Large intestine (tissue), 3 donors: ENCODE measurements around the gene ST3GAL3. TPM values are rescaled to one million over a fixed set of nuclear protein-coding genes. Genes with fewer than 3 reads are reported as not detected.
"Not testable (repeated sequence)": the region's sequence is repeated elsewhere in the genome, so short reads cannot be mapped to it uniquely, and the experiment has no call there.

Experiments used
- DNase-seq, 2 donors: peaks; one replicate each; pipeline versions ENCODE4 v3.0.0 to v3.0.0-alpha.2; 2013
- H3K27ac ChIP-seq: one replicate; pipeline ENCODE4 v1.5.1; 2013; ENCODE audit warnings: low read length
- H3K27me3 ChIP-seq: 2 replicates; pipeline ENCODE4 v1.6.1; 2013; ENCODE audit warnings: low read length; ENCODE audit not compliant: control insufficient read depth, insufficient read depth
- H3K36me3 ChIP-seq: 2 replicates; pipeline ENCODE4 v1.6.1; 2013; ENCODE audit warnings: low read length; ENCODE audit not compliant: control insufficient read depth, insufficient read depth
- H3K4me1 ChIP-seq: one replicate; pipeline ENCODE4 v1.6.1; 2013; ENCODE audit warnings: low read length; ENCODE audit not compliant: control insufficient read depth, insufficient read depth
- H3K4me3 ChIP-seq: one replicate; pipeline ENCODE4 v1.5.1; 2013; ENCODE audit warnings: low read length
- H3K9me3 ChIP-seq: one replicate; pipeline ENCODE4 v1.6.1; 2013; ENCODE audit warnings: mild to moderate bottlenecking, low read depth, low read length, moderate library complexity; ENCODE audit not compliant: control insufficient read depth
- WGBS: methylation state at CpG from one replicate; pipeline ENCODE4 v1.1.5; 2013; ENCODE audit warnings: low lambda C conversion rate; ENCODE audit not compliant: insufficient coverage; 5-methylcytosine and 5-hydroxymethylcytosine counted together
- polyA plus RNA-seq: library from polyadenylated mRNA; unstranded; fragments of 120-200 nt; gene quantifications from one replicate; pipeline ENCODE4 v1.2.1, GENCODE V29; 2013

Gene ST3GAL3
- polyA plus RNA-seq, 1 donor = 7.7 TPM

- Histone ChIP-seq H3K9me3 (peaks cover 10% of the 10 kb centered on the region), H3K27me3 (no peaks in the 10 kb centered on the region), H3K4me1 (no peaks in the 10 kb centered on the region), H3K4me3 (no peak overlapping the region), H3K36me3 (peaks cover 4% of the 10 kb centered on the region), H3K27ac (no peak overlapping the region)
- WGBS = 100% methylated on average over 1 of the region's 1 CpG
- no peak for DNase-seq
Observed at GRCh38 chr1:43818691-43819090, 111.4 kb downstream of the ST3GAL3 start.

GRCh38 chr1:43819357-43819756 is 112.0 kb downstream of the ST3GAL3 start:
- H3K36me3 ChIP-seq = peaks cover 4% of the 10 kb centered on the region
- no peaks in the 10 kb centered on the region for H3K27me3 ChIP-seq
- H3K4me1 ChIP-seq = no peaks in the 10 kb centered on the region
- H3K27ac ChIP-seq = no peak overlapping the region
- DNase-seq = no peak
- H3K9me3 ChIP-seq = peaks cover 10% of the 10 kb centered on the region
- WGBS = no CpG with 5 or more reads among the region's 4 CpGs
- no peak overlapping the region for H3K4me3 ChIP-seq

- H3K4me1 ChIP-seq = no peaks in the 10 kb centered on the region
- 100% methylated on average over 1 of the region's 5 CpGs for WGBS
- no peaks in the 10 kb centered on the region for H3K36me3 ChIP-seq
- H3K4me3 ChIP-seq = no peak overlapping the region
- no peak for DNase-seq
- no peak overlapping the region for H3K27ac ChIP-seq
- H3K9me3 ChIP-seq = peaks cover 10% of the 10 kb centered on the region
- H3K27me3 ChIP-seq = no peaks in the 10 kb centered on the region
Observed at GRCh38 chr1:43821471-43821870, 114.1 kb downstream of the ST3GAL3 start.

- H3K27ac ChIP-seq = peak overlapping the region; percentile 39
- no CpG with 5 or more reads among the region's 3 CpGs for WGBS
- H3K4me3 ChIP-seq = no peak overlapping the region
- DNase-seq = peak; percentile 50 to 63
- H3K36me3 ChIP-seq = no peaks in the 10 kb centered on the region
- H3K4me1 ChIP-seq = no peaks in the 10 kb centered on the region
- no peaks in the 10 kb centered on the region for H3K27me3 ChIP-seq
- H3K9me3 ChIP-seq = peaks cover 10% of the 10 kb centered on the region
Observed at GRCh38 chr1:43822040-43822690, 114.8 kb downstream of the ST3GAL3 start.

- Histone ChIP-seq H3K4me3 (no peak overlapping the region), H3K27ac (no peak overlapping the region), H3K36me3 (no peaks in the 10 kb centered on the region), H3K27me3 (no peaks in the 10 kb centered on the region), H3K4me1 (no peaks in the 10 kb centered on the region), H3K9me3 (no peaks in the 10 kb centered on the region)
- DNase-seq = no peak
- no CpG with 5 or more reads among the region's 1 CpG for WGBS
Observed at GRCh38 chr1:43824795-43825194, 117.5 kb downstream of the ST3GAL3 start.

- Histone ChIP-seq H3K4me1 (no peaks in the 10 kb centered on the region), H3K36me3 (no peaks in the 10 kb centered on the region), H3K27me3 (no peaks in the 10 kb centered on the region), H3K27ac (no peak overlapping the region), H3K4me3 (no peak overlapping the region), H3K9me3 (no peaks in the 10 kb centered on the region)
- no CpG with 5 or more reads among the region's 1 CpG for WGBS
- no peak for DNase-seq
Observed at GRCh38 chr1:43828574-43828973, 121.2 kb downstream of the ST3GAL3 start.

GRCh38 chr1:43830802-43831201 is 123.5 kb downstream of the ST3GAL3 start:
- DNase-seq = no peak
- Histone ChIP-seq H3K36me3 (no peaks in the 10 kb centered on the region), H3K27me3 (no peaks in the 10 kb centered on the region), H3K4me3 (no peak overlapping the region), H3K27ac (no peak overlapping the region), H3K9me3 (no peaks in the 10 kb centered on the region), H3K4me1 (no peaks in the 10 kb centered on the region)

- DNase-seq = no peak
- peaks cover 8% of the 10 kb centered on the region for H3K4me1 ChIP-seq
- H3K4me3 ChIP-seq = no peak overlapping the region
- H3K27me3 ChIP-seq = no peaks in the 10 kb centered on the region
- no peaks in the 10 kb centered on the region for H3K36me3 ChIP-seq
- WGBS = no CpG with 5 or more reads among the region's 2 CpGs
- H3K9me3 ChIP-seq = no peaks in the 10 kb centered on the region
- H3K27ac ChIP-seq = no peak overlapping the region
Observed at GRCh38 chr1:43831851-43832250, 124.5 kb downstream of the ST3GAL3 start.

- 50% methylated on average over 1 of the region's 3 CpGs for WGBS
Observed at GRCh38 chr1:43832255-43832654, 124.9 kb downstream of the ST3GAL3 start.

GRCh38 chr1:43832998-43833397 is 125.7 kb downstream of the ST3GAL3 start:
- Histone ChIP-seq H3K4me3 (no peak overlapping the region), H3K4me1 (peaks cover 8% of the 10 kb centered on the region), H3K27ac (no peak overlapping the region), H3K27me3 (no peaks in the 10 kb centered on the region), H3K36me3 (no peaks in the 10 kb centered on the region), H3K9me3 (no peaks in the 10 kb centered on the region)
- no peak for DNase-seq
- WGBS = no CpG with 5 or more reads among the region's 1 CpG

More at GRCh38 chr1:43832255-43832654, 124.9 kb downstream of the ST3GAL3 start:
- no peaks in the 10 kb centered on the region for H3K36me3 ChIP-seq
- H3K9me3 ChIP-seq = no peaks in the 10 kb centered on the region
- no peak overlapping the region for H3K27ac ChIP-seq
- no peak for DNase-seq
- peaks cover 8% of the 10 kb centered on the region for H3K4me1 ChIP-seq
- no peak overlapping the region for H3K4me3 ChIP-seq
- no peaks in the 10 kb centered on the region for H3K27me3 ChIP-seq

- not testable (repeated sequence) for H3K9me3 ChIP-seq, H3K36me3 ChIP-seq, H3K4me1 ChIP-seq, H3K27ac ChIP-seq, H3K4me3 ChIP-seq, H3K27me3 ChIP-seq, DNase-seq
- WGBS = no CpG with 5 or more reads among the region's 10 CpGs
Observed at GRCh38 chr1:43833902-43834279, 126.6 kb downstream of the ST3GAL3 start.
